Progenitor cell of endocrine pancreas (in vitro differentiated cells): Measurements from ENCODE around the gene ADH4. TPM values are rescaled to one million over a fixed set of nuclear protein-coding genes. Genes with fewer than 3 reads are reported as not detected.

ENCODE experiments used
- DNase-seq: peaks from one replicate; pipeline ENCODE4 v3.0.0; 2021; ENCODE audit warnings: low spot score; ENCODE audit not compliant: unreplicated experiment
- H3K27ac Mint-ChIP-seq: 2 replicates; pipeline ENCODE4 v1.8.0; 2021; ENCODE audit warnings: mild to moderate bottlenecking, moderate library complexity, mixed read lengths
- H3K27me3 Mint-ChIP-seq: 2 replicates; pipeline ENCODE4 v1.8.0; 2021; ENCODE audit warnings: mixed read lengths
- H3K36me3 Mint-ChIP-seq: 2 replicates; pipeline ENCODE4 v1.8.0; 2022; ENCODE audit warnings: mixed read lengths; ENCODE audit not compliant: insufficient read depth
- H3K4me1 Mint-ChIP-seq: 2 replicates; pipeline ENCODE4 v1.8.0; 2021; ENCODE audit warnings: low read depth, mixed read lengths
- H3K4me3 Mint-ChIP-seq: 2 replicates; pipeline ENCODE4 v1.8.0; 2021; ENCODE audit warnings: low read depth, mild to moderate bottlenecking, moderate library complexity, mixed read lengths
- H3K9me3 Mint-ChIP-seq: 2 replicates; pipeline ENCODE4 v1.8.0; 2021; ENCODE audit warnings: low read depth, mixed read lengths
- total RNA-seq: library from RNA; stranded (reverse); gene quantifications from 2 replicates; pipeline ENCODE4 v1.2.1, GENCODE V29; 2021
- TF ChIP-seq, protein P1 (sequence below): fragments of 200-600 bp; sonication (generic); IDR thresholded peaks from one replicate; pipeline ENCODE4 v1.5.0; 2021; ENCODE audit warnings: antibody characterized with exemption, mild to moderate bottlenecking; ENCODE audit not compliant: unreplicated experiment

ADH4 gene
- total RNA-seq, 1 donor from 2014 or later = not detected

DNA sequence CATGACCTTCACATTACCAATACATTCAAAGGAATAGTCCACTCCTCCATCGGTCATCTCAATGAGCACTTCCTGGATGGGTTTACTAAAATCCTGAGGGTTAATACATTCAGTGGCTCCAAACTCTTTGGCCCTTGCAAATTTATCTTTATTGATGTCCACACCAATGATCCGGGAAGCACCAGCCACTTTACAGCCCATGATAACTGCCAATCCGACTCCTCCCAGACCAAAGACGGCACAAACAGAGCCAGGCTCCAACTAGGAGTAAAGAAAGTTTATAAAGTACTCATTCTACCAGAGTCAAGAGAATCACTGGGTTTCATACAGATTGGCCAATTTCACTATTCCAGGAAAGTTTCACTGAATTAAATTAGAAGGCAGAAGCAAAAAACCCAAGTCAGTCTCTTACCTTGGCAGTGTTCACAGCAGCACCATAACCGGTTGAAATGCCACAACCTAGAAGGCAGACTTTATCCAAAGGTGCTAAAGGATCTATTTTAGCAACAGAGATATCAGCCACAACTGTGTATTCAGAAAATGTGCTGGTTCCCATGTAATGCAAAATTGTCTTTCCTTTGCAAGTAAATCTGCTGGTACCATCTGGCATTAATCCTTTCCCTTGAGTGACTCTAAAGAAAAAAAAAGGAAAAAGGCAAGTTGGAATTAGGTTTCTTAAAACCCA lies 67.7 kb downstream of the ADH4 start:
- H3K27me3 Mint-ChIP-seq = no peaks in the 10 kb centered on the region
- no peak overlapping the region for H3K4me3 Mint-ChIP-seq
- TF ChIP-seq, protein P1, sequence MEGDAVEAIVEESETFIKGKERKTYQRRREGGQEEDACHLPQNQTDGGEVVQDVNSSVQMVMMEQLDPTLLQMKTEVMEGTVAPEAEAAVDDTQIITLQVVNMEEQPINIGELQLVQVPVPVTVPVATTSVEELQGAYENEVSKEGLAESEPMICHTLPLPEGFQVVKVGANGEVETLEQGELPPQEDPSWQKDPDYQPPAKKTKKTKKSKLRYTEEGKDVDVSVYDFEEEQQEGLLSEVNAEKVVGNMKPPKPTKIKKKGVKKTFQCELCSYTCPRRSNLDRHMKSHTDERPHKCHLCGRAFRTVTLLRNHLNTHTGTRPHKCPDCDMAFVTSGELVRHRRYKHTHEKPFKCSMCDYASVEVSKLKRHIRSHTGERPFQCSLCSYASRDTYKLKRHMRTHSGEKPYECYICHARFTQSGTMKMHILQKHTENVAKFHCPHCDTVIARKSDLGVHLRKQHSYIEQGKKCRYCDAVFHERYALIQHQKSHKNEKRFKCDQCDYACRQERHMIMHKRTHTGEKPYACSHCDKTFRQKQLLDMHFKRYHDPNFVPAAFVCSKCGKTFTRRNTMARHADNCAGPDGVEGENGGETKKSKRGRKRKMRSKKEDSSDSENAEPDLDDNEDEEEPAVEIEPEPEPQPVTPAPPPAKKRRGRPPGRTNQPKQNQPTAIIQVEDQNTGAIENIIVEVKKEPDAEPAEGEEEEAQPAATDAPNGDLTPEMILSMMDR = no peak
- H3K36me3 Mint-ChIP-seq = peaks cover 42% of the 10 kb centered on the region
- peaks cover 2% of the 10 kb centered on the region for H3K4me1 Mint-ChIP-seq
- DNase-seq = no peak
- no peak overlapping the region for H3K27ac Mint-ChIP-seq
- no peaks in the 10 kb centered on the region for H3K9me3 Mint-ChIP-seq

DNA sequence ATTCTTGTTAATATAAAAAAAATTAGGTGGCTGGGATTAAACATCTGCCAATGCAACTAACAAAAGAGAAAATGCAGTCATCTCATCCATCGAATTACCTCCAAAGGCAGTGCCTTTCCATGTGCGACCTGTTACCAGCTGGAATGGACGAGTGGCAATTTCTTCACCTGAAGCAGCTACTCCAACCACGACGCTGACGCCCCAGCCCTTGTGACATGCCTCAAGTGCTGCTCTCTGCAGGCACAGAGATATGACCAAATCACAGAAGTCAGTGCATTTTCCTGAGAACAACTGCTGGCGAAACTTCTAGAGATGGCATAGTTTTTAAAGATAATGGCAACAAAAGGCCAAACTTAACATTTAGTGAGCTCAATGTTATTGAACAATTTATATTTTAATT lies 69.3 kb downstream of the ADH4 start:
- TF ChIP-seq, protein P1 = no peak
- Mint-ChIP-seq H3K4me1 (peaks cover 2% of the 10 kb centered on the region), H3K27ac (no peak overlapping the region), H3K4me3 (no peak overlapping the region), H3K27me3 (no peaks in the 10 kb centered on the region), H3K9me3 (no peaks in the 10 kb centered on the region), H3K36me3 (peaks cover 43% of the 10 kb centered on the region)
- DNase-seq = no peak

Other genes starting within 250 kb of the ADH4 start
- gene EIF4E, start 215.2 kb downstream of the ADH4 start, total RNA-seq = 97.7 and 112 TPM in 2 replicates
- gene METAP1, start 148.6 kb downstream of the ADH4 start, total RNA-seq = 49.1 and 51.3 TPM in 2 replicates
- gene ADH5, start 55.5 kb downstream of the ADH4 start, total RNA-seq = 211 and 213 TPM in 2 replicates
- 1.9 TPM in 2 replicates for gene ADH6, start 74.9 kb upstream of the ADH4 start, total RNA-seq
- gene ADH1A, start 146.7 kb upstream of the ADH4 start, total RNA-seq = 5.6 TPM in 2 replicates
- 0.29 and 0.53 TPM in 2 replicates for gene ADH1B, start 177.1 kb upstream of the ADH4 start, total RNA-seq
- 3.3 and 4.6 TPM in 2 replicates for gene ADH1C, start 208.4 kb upstream of the ADH4 start, total RNA-seq